SK-N-SH treated with all-trans-retinoic acid at 6 μM for 48 hours (cell line): ENCODE data around the gene ZCCHC7.

Source experiments
- ATAC-seq: fragments of 200-7000 bp; cut with Tn5 transposase; 3 replicates; pipeline ENCODE4 v1.9.1; 2020; ENCODE audit warnings: mild to moderate bottlenecking, moderate library complexity
- ARNTL ChIP-seq: fragments of 450-650 bp; formaldehyde crosslinking; IDR thresholded peaks from 2 replicates; pipeline ENCODE4 v1.5.0; 2020; ENCODE audit warnings: low read depth, mild to moderate bottlenecking, moderate library complexity, borderline replicate concordance
- CSDC2 ChIP-seq: fragments of 250-450 bp; sonication (Bioruptor Pico); IDR thresholded peaks from 2 replicates; pipeline ENCODE4 v1.5.0; 2020; ENCODE audit warnings: mild to moderate bottlenecking, moderate library complexity
- ESRRG ChIP-seq: fragments of 250-450 bp; sonication (Bioruptor Pico); IDR thresholded peaks from 2 replicates; pipeline ENCODE4 v1.6.1; 2021; ENCODE audit warnings: mild to moderate bottlenecking
- ISL1 ChIP-seq: fragments of 250-450 bp; sonication (Bioruptor Pico); IDR thresholded peaks from 2 replicates; pipeline ENCODE4 v2.1.2; 2022; ENCODE audit warnings: mild to moderate bottlenecking, moderate library complexity
- OSR1 ChIP-seq: fragments of 250-450 bp; sonication (Bioruptor Pico); IDR thresholded peaks from 2 replicates; pipeline ENCODE4 v1.8.0; 2022; ENCODE audit warnings: moderate library complexity, mild to moderate bottlenecking, inconsistent platforms
- PPARA ChIP-seq: fragments of 250-450 bp; sonication (Bioruptor Pico); IDR thresholded peaks from 2 replicates; pipeline ENCODE4 v1.5.0; 2020; ENCODE audit warnings: mild to moderate bottlenecking, borderline replicate concordance
- SNAI2 ChIP-seq: fragments of 250-450 bp; sonication (Bioruptor Pico); IDR thresholded peaks from 2 replicates; pipeline ENCODE4 v1.5.0; 2020; ENCODE audit warnings: mild to moderate bottlenecking, moderate library complexity
- ZC3H10 ChIP-seq: fragments of 250-450 bp; sonication (Bioruptor Pico); IDR thresholded peaks from 2 replicates; pipeline ENCODE4 v1.5.1; 2021; ENCODE audit warnings: mild to moderate bottlenecking, moderate library complexity
- ZFP3 ChIP-seq: fragments of 250-450 bp; sonication (Bioruptor Pico); IDR thresholded peaks from 2 replicates; pipeline ENCODE4 v1.5.0; 2020; ENCODE audit warnings: mild to moderate bottlenecking, moderate library complexity
- ZFP30 ChIP-seq: fragments of 450-650 bp; formaldehyde crosslinking; IDR thresholded peaks from 2 replicates; pipeline ENCODE4 v1.5.0; 2022; ENCODE audit warnings: mild to moderate bottlenecking, moderate library complexity
- ZNF565 ChIP-seq: fragments of 450-650 bp; formaldehyde crosslinking; conservative IDR thresholded peaks from 2 replicates; pipeline ENCODE4 v1.5.0; 2020; ENCODE audit warnings: low read depth, mild to moderate bottlenecking, moderate library complexity
- ZNF70 ChIP-seq: fragments of 450-650 bp; formaldehyde crosslinking; IDR thresholded peaks from 2 replicates; pipeline ENCODE4 v1.5.0; 2020; ENCODE audit warnings: mild to moderate bottlenecking, moderate library complexity
- ZNF8 ChIP-seq: fragments of 450-650 bp; formaldehyde crosslinking; IDR thresholded peaks from 2 replicates; pipeline ENCODE4 v1.5.0; 2020; ENCODE audit warnings: mild to moderate bottlenecking, moderate library complexity
- TF ChIP-seq, protein P1 (sequence below): fragments of 250-450 bp; sonication (Bioruptor Pico); IDR thresholded peaks from 2 replicates; pipeline ENCODE4 v1.5.1; 2021; ENCODE audit warnings: mild to moderate bottlenecking, moderate library complexity
- TF ChIP-seq, protein P2 (sequence below): fragments of 250-450 bp; sonication (Bioruptor Pico); IDR thresholded peaks from 2 replicates; pipeline ENCODE4 v1.8.0; 2021; ENCODE audit warnings: low read depth, mild to moderate bottlenecking, moderate library complexity, borderline replicate concordance
- TF ChIP-seq, protein P3 (sequence below): fragments of 250-450 bp; sonication (Bioruptor Pico); IDR thresholded peaks from 2 replicates; pipeline ENCODE4 v1.5.1; 2020; ENCODE audit warnings: low read depth, mild to moderate bottlenecking, moderate library complexity
- TF ChIP-seq, protein P4 (sequence below): fragments of 250-450 bp; sonication (Bioruptor Pico); IDR thresholded peaks from 2 replicates; pipeline ENCODE4 v1.8.0; 2020; ENCODE audit warnings: mild to moderate bottlenecking, moderate library complexity, borderline replicate concordance
- TF ChIP-seq, protein P5 (sequence below): fragments of 250-450 bp; sonication (Bioruptor Pico); IDR thresholded peaks from 2 replicates; pipeline ENCODE4 v1.5.0; 2020; ENCODE audit warnings: mild to moderate bottlenecking, moderate library complexity

ZCCHC7 gene

DNA sequence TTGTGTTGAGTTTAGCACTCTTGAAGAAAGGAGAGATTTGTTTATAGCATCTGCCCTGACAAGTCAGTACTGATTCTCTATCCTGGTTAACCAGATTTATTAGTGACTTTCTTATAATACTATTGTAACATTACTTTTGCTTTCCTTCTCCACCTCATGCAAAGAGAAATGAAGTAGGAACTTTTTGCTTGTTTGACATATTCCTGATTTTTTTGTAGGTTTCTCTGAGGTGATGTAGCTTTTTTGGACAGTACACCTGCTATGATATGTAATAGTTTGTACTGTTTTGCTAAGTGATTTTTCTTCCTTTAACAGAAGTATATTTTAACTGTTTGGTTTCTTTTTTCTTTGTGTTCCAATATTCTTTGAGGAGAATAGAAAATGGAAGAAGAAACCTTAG is 117.7 kb downstream of the ZCCHC7 start:
- TF ChIP-seq ISL1 (no peak), ARNTL (CRISPR knock-in tag) (no peak)
- TF ChIP-seq, protein P1, sequence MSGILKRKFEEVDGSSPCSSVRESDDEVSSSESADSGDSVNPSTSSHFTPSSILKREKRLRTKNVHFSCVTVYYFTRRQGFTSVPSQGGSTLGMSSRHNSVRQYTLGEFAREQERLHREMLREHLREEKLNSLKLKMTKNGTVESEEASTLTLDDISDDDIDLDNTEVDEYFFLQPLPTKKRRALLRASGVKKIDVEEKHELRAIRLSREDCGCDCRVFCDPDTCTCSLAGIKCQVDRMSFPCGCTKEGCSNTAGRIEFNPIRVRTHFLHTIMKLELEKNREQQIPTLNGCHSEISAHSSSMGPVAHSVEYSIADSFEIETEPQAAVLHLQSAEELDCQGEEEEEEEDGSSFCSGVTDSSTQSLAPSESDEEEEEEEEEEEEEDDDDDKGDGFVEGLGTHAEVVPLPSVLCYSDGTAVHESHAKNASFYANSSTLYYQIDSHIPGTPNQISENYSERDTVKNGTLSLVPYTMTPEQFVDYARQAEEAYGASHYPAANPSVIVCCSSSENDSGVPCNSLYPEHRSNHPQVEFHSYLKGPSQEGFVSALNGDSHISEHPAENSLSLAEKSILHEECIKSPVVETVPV = no peak
- ATAC-seq = no peak

DNA sequence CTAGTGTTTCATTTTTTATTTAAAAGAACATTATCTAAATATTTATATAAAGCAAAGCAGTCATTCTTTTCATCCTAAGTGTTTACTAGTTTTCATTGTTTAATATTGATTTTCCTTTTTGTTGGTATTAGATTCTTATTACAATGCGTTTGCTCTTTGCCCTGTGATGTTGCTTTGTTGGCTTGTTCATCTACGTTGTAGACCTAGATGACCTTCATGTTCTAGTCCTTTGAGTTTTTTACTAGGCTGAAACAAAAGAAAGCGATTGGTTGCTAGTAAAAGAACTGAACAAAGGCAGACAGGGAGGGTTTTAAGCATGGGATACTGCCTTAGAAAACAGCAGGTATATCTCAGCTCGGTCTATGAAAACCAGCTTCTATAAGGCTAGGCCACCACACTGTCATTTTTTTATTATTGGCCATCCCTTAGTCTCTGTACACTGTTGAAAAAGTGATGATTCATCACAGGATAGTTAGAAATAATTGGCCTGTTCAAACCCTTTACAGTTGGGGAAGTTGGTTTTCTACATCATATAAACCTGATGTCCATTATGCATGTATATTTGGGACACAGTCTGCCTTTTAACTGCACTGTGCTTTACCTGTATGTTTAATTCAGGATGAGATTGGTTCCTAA is 119.0 kb downstream of the ZCCHC7 start:
- no peak for TF ChIP-seq PPARA
- ATAC-seq = no peak

DNA sequence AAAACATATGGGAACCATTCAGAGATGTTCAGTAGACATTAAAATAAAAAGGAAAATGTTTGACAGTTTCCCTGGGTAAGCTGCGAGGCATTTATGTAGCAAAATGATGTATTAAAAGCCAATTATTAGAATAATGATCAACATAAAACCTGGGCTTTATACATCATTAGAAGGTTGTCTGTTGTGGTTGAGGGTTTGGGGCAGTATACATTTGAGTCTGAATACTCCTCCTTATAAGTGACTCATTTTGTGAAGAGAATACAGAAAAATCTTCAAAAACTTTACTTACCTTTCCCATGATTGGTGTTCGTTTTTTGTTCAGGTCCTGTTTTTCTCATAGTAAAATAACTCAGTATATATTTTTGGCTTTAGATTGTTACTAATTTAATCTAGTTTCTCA is 119.5 kb downstream of the ZCCHC7 start:
- no peak for ATAC-seq
- TF ChIP-seq ZC3H10 (no peak), CSDC2 (CRISPR knock-in tag) (no peak), ISL1 (no peak), ZNF8 (CRISPR knock-in tag) (no peak), ZNF70 (CRISPR knock-in tag) (no peak), OSR1 (CRISPR knock-in tag) (no peak), ARNTL (CRISPR knock-in tag) (no peak), ZFP30 (no peak), PPARA (no peak), ZNF565 (no peak)
- TF ChIP-seq, protein P2, sequence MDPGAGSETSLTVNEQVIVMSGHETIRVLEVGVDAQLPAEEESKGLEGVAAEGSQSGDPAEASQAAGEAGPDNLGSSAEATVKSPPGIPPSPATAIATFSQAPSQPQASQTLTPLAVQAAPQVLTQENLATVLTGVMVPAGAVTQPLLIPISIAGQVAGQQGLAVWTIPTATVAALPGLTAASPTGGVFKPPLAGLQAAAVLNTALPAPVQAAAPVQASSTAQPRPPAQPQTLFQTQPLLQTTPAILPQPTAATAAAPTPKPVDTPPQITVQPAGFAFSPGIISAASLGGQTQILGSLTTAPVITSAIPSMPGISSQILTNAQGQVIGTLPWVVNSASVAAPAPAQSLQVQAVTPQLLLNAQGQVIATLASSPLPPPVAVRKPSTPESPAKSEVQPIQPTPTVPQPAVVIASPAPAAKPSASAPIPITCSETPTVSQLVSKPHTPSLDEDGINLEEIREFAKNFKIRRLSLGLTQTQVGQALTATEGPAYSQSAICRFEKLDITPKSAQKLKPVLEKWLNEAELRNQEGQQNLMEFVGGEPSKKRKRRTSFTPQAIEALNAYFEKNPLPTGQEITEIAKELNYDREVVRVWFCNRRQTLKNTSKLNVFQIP (CRISPR knock-in tag) = no peak
- TF ChIP-seq, protein P3, sequence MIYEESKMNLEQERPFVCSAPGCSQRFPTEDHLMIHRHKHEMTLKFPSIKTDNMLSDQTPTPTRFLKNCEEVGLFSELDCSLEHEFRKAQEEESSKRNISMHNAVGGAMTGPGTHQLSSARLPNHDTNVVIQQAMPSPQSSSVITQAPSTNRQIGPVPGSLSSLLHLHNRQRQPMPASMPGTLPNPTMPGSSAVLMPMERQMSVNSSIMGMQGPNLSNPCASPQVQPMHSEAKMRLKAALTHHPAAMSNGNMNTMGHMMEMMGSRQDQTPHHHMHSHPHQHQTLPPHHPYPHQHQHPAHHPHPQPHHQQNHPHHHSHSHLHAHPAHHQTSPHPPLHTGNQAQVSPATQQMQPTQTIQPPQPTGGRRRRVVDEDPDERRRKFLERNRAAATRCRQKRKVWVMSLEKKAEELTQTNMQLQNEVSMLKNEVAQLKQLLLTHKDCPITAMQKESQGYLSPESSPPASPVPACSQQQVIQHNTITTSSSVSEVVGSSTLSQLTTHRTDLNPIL (CRISPR knock-in tag) = no peak
- TF ChIP-seq, protein P4, sequence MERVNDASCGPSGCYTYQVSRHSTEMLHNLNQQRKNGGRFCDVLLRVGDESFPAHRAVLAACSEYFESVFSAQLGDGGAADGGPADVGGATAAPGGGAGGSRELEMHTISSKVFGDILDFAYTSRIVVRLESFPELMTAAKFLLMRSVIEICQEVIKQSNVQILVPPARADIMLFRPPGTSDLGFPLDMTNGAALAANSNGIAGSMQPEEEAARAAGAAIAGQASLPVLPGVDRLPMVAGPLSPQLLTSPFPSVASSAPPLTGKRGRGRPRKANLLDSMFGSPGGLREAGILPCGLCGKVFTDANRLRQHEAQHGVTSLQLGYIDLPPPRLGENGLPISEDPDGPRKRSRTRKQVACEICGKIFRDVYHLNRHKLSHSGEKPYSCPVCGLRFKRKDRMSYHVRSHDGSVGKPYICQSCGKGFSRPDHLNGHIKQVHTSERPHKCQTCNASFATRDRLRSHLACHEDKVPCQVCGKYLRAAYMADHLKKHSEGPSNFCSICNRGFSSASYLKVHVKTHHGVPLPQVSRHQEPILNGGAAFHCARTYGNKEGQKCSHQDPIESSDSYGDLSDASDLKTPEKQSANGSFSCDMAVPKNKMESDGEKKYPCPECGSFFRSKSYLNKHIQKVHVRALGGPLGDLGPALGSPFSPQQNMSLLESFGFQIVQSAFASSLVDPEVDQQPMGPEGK (CRISPR knock-in tag) = no peak

DNA sequence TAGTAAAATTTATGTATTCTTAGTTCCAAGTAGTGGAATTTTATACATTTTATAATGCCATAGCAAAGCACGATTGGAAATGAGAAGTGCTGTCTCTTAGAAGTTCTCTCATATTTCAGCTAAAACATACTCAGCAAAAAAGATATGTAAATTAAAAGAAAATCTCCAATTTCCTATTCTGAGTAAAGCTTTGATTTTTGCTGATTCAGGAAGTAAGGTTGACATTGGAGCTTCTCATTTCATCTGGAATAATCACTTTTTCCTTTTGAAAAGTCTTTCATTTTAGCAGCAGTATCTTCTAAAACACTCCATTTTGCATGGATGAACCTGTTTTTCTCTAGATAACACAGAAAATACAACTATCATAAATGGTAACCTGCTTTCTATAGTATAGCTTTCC is 121.0 kb downstream of the ZCCHC7 start:
- TF ChIP-seq, protein P1 = no peak
- TF ChIP-seq, protein P3 (CRISPR knock-in tag) = no peak
- TF ChIP-seq CSDC2 (CRISPR knock-in tag) = no peak
- ATAC-seq = no peak

DNA sequence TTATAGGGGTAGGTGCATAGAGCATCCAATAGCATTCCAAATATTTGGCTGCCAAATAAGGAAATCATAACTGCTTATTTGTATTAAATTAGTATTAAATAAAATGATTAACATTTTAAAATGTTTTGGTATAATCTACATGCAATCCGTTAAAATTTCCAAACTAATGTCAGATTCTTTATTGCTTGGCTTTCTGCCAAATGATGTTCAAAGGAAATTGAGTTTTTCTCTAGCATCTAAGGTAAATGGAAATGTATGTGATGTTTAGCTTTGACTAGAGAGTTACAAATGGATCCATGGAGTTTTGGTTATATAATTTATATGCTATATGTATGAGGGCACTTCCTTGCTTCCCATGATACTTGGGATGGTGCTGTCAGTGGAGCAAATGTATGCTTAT is 121.7 kb downstream of the ZCCHC7 start:
- ATAC-seq = no peak
- TF ChIP-seq SNAI2 (CRISPR knock-in tag) = no peak
- TF ChIP-seq ZNF70 (CRISPR knock-in tag) = no peak
- TF ChIP-seq, protein P2 (CRISPR knock-in tag) = no peak
- TF ChIP-seq, protein P5, sequence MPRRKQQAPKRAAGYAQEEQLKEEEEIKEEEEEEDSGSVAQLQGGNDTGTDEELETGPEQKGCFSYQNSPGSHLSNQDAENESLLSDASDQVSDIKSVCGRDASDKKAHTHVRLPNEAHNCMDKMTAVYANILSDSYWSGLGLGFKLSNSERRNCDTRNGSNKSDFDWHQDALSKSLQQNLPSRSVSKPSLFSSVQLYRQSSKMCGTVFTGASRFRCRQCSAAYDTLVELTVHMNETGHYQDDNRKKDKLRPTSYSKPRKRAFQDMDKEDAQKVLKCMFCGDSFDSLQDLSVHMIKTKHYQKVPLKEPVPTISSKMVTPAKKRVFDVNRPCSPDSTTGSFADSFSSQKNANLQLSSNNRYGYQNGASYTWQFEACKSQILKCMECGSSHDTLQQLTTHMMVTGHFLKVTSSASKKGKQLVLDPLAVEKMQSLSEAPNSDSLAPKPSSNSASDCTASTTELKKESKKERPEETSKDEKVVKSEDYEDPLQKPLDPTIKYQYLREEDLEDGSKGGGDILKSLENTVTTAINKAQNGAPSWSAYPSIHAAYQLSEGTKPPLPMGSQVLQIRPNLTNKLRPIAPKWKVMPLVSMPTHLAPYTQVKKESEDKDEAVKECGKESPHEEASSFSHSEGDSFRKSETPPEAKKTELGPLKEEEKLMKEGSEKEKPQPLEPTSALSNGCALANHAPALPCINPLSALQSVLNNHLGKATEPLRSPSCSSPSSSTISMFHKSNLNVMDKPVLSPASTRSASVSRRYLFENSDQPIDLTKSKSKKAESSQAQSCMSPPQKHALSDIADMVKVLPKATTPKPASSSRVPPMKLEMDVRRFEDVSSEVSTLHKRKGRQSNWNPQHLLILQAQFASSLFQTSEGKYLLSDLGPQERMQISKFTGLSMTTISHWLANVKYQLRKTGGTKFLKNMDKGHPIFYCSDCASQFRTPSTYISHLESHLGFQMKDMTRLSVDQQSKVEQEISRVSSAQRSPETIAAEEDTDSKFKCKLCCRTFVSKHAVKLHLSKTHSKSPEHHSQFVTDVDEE (CRISPR knock-in tag) = no peak
- TF ChIP-seq ARNTL (CRISPR knock-in tag) = no peak
- TF ChIP-seq ZFP3 (CRISPR knock-in tag) = no peak
- TF ChIP-seq ESRRG (CRISPR knock-in tag) = no peak
- TF ChIP-seq, protein P4 (CRISPR knock-in tag) = no peak
